HL-60 (cell line): Measurements from ENCODE around the gene CTSC.
"Not testable (repeated sequence)": the region's sequence is repeated elsewhere in the genome, so short reads cannot be mapped to it uniquely, and the experiment has no call there.

ENCODE experiments used
- DNase-seq, 2 experiments: peaks; one replicate each; pipeline ENCODE4 v3.0.0-alpha.2; 2010 to 2020; ENCODE audit warnings: low read depth in 1 of 2, low spot score in 1 of 2
- H3K27ac ChIP-seq: fragments of 250-450 bp; sonication (Bioruptor Pico); replicated peaks from 2 replicates; pipeline ENCODE4 v1.5.1; 2020; ENCODE audit warnings: mild to moderate bottlenecking, moderate library complexity
- H3K27me3 ChIP-seq: fragments of 250-450 bp; sonication (Bioruptor Pico); 2 replicates; pipeline ENCODE4 v1.5.1; 2021; ENCODE audit warnings: mild to moderate bottlenecking, moderate library complexity; ENCODE audit not compliant: insufficient read depth, poor library complexity, severe bottlenecking
- H3K4me3 ChIP-seq: replicated peaks from 2 replicates; pipeline ENCODE4 v1.5.1; 2011; ENCODE audit warnings: mild to moderate bottlenecking, control low read depth, low read length; ENCODE audit not compliant: insufficient read depth
- CTCF ChIP-seq: IDR thresholded peaks from one replicate; pipeline ENCODE4 v1.5.1; 2011; ENCODE audit warnings: low read length, control low read depth, inconsistent platforms; ENCODE audit not compliant: insufficient read depth
- GABPA ChIP-seq: IDR thresholded peaks from 2 replicates; pipeline ENCODE4 v1.6.1; 2012; ENCODE audit warnings: low read depth
- POLR2AphosphoS5 ChIP-seq: IDR thresholded peaks from 2 replicates; pipeline ENCODE4 v1.6.1; 2012; ENCODE audit warnings: low read depth
- REST ChIP-seq: IDR thresholded peaks from 2 replicates; pipeline ENCODE4 v1.6.1; 2012; ENCODE audit warnings: low read depth; ENCODE audit not compliant: insufficient replicate concordance
- SPI1 ChIP-seq: IDR thresholded peaks from 2 replicates; pipeline ENCODE4 v1.6.1; 2012; ENCODE audit warnings: low read depth, mild to moderate bottlenecking, borderline replicate concordance

The CTSC gene

GRCh38 chr11:88327462-88328143, 9.9 kb downstream of the CTSC start:
- DNase-seq: no peak

GRCh38 chr11:88327061-88327460, 10.5 kb downstream of the CTSC start:
- no peak overlapping the region for H3K4me3 ChIP-seq
- no peaks in the 10 kb centered on the region for H3K27me3 ChIP-seq
- TF ChIP-seq GABPA (no peak), SPI1 (peak; percentile 82)

More at GRCh38 chr11:88327462-88328143, 9.9 kb downstream of the CTSC start:
- no peaks in the 10 kb centered on the region for H3K27me3 ChIP-seq
- TF ChIP-seq REST (no peak), POLR2AphosphoS5 (no peak), CTCF (no peak), SPI1 (no peak), GABPA (no peak)
- H3K27ac ChIP-seq: no peak overlapping the region
- no peak overlapping the region for H3K4me3 ChIP-seq

GRCh38 chr11:88326099-88326498, 11.4 kb downstream of the CTSC start:
- H3K4me3 ChIP-seq: no peak overlapping the region
- no peak for DNase-seq
- no peaks in the 10 kb centered on the region for H3K27me3 ChIP-seq
- no peak for TF ChIP-seq POLR2AphosphoS5
- TF ChIP-seq CTCF: no peak
- TF ChIP-seq REST: no peak
- TF ChIP-seq GABPA: no peak
- TF ChIP-seq SPI1: no peak
- no peak overlapping the region for H3K27ac ChIP-seq

More at GRCh38 chr11:88327061-88327460, 10.5 kb downstream of the CTSC start:
- no peak overlapping the region for H3K27ac ChIP-seq
- DNase-seq: no peak

GRCh38 chr11:88324562-88325345, 12.8 kb downstream of the CTSC start:
- no peak for TF ChIP-seq POLR2AphosphoS5
- no peak for TF ChIP-seq REST
- no peak for TF ChIP-seq SPI1
- TF ChIP-seq GABPA: no peak
- TF ChIP-seq CTCF: no peak
- H3K27me3 ChIP-seq: no peaks in the 10 kb centered on the region
- H3K27ac ChIP-seq: no peak overlapping the region
- DNase-seq: no peak
- H3K4me3 ChIP-seq: no peak overlapping the region

- not testable (repeated sequence) for DNase-seq
Measured at GRCh38 chr11:88322881-88323280, 14.7 kb downstream of the CTSC start.

More at GRCh38 chr11:88322881-88323280, 14.7 kb downstream of the CTSC start:
- not testable (repeated sequence) for H3K27me3 ChIP-seq, H3K4me3 ChIP-seq, H3K27ac ChIP-seq
